ENCODE data around the gene TCERG1.
A peak's percentile ranks its signal among the peaks of the same experiment; 100 is the strongest.

The TCERG1 gene

DNA sequence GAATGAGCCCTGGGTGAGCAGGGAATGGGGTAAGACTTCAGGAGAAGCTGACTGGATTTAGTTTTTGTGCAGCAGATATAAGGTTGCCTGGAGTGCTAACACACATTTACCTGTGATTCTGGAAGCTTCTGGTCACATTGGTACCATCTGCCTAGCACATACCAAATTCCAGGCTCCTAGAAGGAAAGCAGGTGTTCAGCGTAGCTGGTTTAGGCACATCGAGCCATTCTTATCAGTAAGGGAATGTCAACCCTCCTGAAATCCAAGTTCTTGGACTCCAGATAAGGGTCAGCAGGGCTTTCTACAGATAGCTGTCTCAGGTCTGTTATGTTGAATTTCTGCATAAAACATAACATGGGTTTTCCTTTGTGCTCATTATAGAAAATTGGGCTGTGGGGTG lies 10.3 kb downstream of the TCERG1 start:
- DNase-seq (ENCODE audit: low read depth), result no peak

- no peak for DNase-seq (ENCODE audit: low read depth)
Observed at GRCh38 chr5:146458894-146459293, 11.8 kb downstream of the TCERG1 start.

- DNase-seq (ENCODE audit: low read depth), result peak; percentile 49
Observed at GRCh38 chr5:146461319-146461718, 14.2 kb downstream of the TCERG1 start.

DNA sequence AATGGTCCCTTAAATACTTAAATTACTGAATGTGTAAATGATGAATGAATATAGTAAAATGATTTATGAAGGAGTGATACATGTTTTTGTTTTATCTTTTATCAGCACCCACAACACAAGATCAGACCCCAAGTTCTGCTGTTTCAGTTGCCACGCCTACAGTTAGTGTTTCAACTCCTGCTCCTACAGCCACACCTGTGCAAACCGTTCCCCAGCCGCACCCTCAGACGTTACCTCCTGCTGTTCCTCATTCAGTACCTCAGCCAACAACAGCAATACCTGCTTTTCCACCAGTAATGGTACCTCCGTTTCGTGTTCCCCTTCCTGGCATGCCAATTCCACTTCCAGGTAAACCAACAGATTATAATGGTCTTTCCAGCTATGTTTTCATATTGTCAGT lies 16.3 kb downstream of the TCERG1 start:
- no peak for DNase-seq (ENCODE audit: low read depth)

DNA sequence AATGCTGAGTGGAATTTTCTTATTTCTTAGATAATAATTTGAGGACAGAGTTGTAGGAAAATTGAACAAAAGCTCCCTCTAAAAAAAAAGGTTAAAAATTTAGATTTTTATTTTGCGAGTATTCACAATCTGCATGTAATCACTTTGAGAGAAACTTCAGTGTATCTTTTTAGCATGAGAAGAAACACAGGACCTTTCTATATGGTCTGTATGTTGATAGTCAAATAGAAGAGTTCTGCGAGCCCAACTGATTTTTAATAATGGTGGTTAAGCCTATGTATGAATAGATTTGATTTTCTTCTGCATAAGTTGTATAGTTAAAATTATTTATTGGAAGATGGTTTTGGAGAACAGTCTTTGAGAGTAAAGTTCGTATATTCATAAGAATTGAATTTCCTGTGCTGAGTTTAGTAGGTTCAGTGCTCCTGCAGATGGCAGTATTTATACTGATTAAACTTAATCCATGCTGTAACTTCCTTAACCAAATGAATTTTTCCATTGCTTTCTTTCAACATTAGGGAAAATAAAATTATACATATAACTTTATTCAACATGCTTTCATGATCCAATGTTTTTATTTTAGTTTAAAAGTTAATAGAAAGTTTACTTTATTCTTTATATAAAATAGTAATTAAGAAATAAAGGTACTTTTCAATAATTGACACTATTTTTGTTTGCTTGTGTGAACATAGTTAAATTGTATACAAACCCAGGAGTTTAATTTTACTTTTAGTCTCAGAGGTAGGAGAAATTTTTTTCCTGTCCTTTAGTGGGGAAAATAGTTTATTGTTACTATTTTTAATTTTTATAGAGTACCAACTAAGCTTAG lies 19.6 kb downstream of the TCERG1 start:
- peak; percentile 45 for DNase-seq (ENCODE audit: low read depth)

GRCh38 chr5:146467760-146468159 lies 20.6 kb downstream of the TCERG1 start:
- no peak for DNase-seq (ENCODE audit: low read depth)

DNA sequence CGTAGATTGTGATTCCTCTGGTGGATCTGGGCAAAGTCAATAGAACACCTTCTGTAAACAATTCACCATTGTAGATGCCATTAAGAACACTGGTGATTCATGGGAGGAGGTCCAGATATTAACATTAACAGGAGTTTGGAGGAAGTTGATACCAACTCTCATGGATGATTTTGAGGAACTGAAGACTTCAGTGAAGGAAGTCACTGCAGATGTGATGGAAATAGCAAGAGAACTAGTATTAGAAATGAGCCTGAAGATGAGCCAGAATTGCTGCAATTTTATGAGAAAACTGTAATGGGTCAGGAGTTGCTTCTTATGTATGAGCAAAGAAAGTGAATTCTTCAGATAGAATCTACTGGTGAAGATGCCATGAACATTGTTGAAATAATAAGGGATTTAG lies 26.9 kb downstream of the TCERG1 start:
- DNase-seq (ENCODE audit: low read depth), result no peak

- no peak for DNase-seq (ENCODE audit: low read depth)
Observed at GRCh38 chr5:146475190-146475780, 28.2 kb downstream of the TCERG1 start.

DNA sequence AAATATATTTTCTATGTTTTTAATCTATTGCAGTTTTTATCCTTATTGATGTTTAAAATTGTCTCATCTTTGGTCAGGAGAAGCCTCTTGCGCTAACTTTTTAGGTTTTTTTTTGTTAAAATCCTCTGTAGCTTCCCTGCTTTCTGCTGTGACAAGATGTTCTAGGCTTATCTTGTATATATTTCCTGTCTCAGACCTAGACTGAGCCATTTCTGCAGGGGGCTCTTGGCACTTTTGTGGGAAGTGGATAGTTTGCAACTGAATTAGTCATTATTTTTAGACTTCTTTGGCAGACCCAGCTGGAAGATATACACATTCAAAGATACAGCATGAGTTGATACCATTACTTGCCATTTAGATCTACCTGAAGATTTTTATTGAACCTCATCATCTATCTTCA lies 28.8 kb downstream of the TCERG1 start:
- peak; percentile 23 for DNase-seq (ENCODE audit: low read depth)

DNA sequence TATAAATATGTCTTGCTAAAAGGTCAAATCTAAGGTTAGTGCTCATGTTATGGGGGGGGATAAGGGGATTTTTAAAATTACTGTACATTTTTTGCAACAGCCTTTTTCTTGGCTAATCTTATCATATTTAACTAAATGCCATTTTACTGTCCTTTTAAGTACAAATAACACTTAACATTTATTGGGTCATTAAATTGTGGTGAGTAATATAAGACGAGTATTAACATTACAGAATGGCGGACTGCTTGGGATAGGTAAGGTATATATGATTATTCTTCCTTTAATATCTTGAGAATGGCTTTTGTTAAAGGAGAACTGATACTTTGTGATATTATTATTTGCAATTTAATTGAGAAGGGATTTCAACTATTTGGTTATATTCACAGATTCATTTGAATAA lies 35.6 kb downstream of the TCERG1 start:
- no peak for DNase-seq (ENCODE audit: low read depth)

DNA sequence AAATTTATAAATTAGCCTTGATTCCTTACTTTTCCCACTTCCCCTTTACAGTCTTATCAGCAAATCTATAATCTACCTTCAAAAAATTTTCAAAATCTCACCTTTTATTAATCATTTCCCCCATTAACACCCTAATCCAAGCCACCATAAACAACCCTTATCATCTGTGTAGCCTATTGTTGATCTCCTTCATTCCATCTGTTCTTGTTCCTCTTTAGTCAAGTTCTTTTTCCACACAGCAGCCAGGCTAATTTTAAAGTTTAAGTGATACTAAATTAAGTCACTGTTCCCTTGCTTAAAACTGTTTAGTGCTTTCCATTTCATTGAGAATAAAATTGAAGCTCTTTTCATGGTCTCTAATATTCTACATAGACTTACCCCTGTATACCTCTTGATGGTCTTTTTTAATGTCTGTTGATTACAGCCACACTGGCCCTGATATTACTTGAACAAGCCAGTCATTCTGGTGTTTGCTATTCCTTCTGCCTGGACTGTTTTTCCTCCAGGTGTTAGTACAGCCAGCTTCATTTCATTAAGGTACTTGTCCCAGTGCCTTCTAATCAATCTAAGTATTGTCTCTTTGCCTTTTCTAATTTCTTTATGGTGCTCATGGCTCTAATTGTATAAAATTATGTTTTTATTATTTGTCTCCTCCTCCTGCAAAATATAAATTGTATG lies 37.7 kb downstream of the TCERG1 start:
- no peak for DNase-seq (ENCODE audit: low read depth)

DNA sequence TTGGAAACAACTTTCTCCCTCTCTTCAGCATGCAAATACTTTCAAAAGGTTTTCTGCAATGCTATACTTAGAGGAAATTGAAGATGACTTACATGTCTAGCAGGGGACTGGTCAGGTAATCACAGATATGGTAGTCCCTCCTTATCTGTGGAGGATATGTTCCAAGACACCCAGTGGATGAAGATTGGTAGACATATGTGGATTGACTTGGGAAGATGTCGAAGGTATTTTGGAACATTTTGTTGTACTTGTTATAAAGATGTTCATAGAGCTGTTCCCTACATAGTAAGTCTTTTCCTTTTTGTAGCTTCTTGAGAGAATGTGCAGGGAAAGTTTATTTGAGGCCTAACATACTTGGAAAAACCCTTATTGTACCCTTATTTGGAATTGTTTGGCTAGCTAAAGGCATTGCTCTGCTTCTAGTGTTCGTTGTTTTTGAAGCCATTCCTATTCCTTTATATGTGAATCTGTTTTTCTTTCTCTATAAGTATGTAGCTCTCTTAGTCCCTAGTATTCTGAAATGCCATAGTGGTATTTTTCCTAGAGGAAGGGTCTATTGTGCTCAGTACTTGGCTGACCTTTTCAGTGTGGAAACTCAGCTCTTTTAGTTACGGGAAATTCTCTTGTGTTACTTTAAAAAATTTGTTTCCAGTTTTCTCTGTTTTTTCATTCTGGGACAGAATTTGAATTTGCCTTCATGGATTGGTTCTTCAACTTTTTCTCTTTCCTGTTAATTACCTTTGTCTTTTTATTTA lies 43.1 kb downstream of the TCERG1 start:
- DNase-seq (ENCODE audit: low read depth), result no peak

GRCh38 chr5:146494656-146495055 lies 47.5 kb downstream of the TCERG1 start:
- DNase-seq (ENCODE audit: low read depth), result no peak

DNA sequence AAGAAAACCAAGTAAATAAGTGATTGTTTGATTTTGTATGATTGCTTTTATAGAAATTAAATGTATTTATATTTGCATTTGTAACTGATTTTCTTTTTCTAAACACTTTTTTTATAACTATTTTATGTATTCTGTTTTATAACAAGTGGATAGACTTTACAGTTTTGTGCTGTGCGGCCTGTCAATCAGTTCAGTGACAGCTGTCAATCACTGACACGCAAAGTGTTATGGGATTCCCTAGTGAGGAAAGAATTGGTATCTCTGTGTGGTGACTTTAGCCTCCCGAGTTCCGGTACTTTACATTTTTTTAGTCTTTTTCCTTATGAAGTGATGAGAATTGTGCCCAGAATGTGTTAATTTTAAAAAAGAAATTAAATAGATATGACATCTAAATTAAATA lies 52.5 kb downstream of the TCERG1 start:
- DNase-seq (ENCODE audit: low read depth), result no peak

DNA sequence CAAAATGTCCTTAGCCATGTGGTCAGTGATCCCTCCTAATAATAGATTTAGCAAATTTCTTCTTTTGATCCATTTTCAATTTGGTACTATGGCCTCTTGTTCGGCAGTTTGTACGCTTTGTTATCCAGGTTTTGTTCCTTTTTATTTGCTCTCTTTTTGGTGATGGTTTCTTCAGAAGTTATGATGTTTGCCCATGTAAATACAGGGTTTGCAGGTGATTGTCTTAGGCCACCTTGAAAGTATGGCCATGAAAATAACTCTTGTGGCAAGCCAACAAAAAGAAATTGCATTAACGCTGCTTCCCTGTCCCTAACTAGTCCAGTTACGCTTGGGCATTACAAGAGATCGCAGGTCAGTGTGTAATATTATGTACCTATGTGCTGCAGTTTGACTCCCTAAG lies 60.3 kb downstream of the TCERG1 start:
- no peak for DNase-seq (ENCODE audit: low read depth)

GRCh38 chr5:146510559-146511125 lies 63.5 kb downstream of the TCERG1 start:
- peak; percentile 85 for DNase-seq (ENCODE audit: low read depth)

DNA sequence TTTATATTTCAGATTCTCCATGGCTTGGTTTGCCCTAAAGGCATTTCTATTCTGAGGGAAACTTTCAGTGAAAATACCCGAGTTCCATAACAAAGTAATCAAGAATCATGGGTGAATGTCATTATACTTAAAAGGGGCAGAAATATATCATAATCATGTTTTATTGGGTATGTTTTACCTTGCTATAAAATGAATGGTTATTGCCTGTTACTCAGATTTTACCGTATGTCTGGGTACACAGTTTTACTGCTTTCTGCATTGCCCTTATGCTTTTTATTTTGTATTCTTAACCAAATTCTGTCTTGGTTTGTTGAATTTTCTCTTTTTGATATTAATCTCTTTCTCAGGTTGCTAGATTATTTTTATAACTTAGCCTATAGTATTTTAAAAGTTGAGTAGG lies 66.3 kb downstream of the TCERG1 start:
- DNase-seq (ENCODE audit: low read depth), result no peak

DNA sequence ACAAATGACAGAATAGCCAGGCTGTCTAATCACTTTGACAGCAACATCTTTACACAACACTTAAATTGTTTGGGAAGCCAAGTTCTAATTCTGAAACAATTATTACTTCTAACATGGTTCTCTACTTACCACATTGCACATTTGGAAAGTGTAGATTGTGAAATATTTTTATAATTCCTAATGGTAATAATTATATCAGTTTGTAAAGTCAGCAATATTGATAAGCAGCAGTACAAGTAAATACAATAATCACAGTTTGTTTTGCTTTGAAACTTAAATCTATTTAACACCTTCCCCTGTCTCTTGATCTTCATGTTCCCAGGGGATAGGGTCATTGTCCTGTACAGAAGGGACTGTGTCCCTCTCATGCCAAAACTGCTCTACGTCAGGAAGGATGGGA lies 67.4 kb downstream of the TCERG1 start:
- no peak for DNase-seq (ENCODE audit: low read depth)

GRCh38 chr5:146515473-146516150 lies 68.5 kb downstream of the TCERG1 start:
- no peak for DNase-seq (ENCODE audit: low read depth)

DNA sequence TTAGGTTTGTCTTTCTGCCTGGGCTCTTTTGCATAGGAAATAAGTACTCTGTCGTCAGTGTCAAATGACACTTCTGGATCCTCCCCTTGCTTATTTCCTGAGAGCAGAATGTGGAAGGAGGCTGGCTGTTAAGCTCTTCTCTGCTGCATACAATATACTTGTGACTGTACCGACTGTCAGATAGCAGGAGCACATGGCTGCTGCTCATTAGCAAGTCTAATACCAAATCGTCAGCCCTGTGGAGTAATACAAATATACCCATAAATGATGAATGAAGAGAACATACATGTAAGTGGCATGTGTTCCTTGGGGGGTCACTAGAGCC lies 69.0 kb downstream of the TCERG1 start, which contains the start of gene GPR151:
GPR151 (minus strand) TSS at position 40 of the 325 bp plus-strand sequence. CDS start 77 bp downstream, outside the sequence.
- peak; percentile 26 for DNase-seq (ENCODE audit: low read depth)

DNA sequence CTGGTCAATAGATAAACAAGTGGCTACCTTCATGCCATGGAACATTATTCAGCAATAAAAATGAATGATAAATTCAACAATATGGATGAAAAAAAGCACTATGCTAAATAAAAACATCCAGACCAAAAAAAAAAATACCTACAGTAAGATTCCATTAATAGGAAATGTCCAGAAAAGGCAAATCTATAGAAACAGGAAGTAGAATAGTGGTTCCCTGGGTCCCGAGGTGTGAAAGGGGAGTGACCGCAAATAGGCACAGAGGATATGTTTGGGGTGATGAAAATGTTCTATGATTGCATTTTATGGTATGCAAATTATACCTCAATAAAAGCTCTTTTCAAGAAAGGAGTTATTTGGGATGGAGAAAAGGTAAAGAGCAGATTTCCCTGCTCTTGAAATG lies 72.4 kb downstream of the TCERG1 start:
- DNase-seq (ENCODE audit: low read depth), result no peak

- DNase-seq (ENCODE audit: low read depth), result no peak
Observed at GRCh38 chr5:146520731-146521130, 73.6 kb downstream of the TCERG1 start.
